OCI-LY1 (cell line): ENCODE data around the gene MOB1B.

Experiments
- H2AFZ ChIP-seq: fragments of 200-600 bp; sonication (generic), shearing (Covaris generic); 2 replicates; pipeline ENCODE4 v1.6.0; 2014; ENCODE audit warnings: antibody characterized with exemption, mild to moderate bottlenecking, low read length
- H3F3A ChIP-seq: fragments of 200-600 bp; sonication (generic), shearing (Covaris generic); 2 replicates; pipeline ENCODE4 v1.6.0; 2014; ENCODE audit warnings: mild to moderate bottlenecking, antibody characterized with exemption, low read length, moderate library complexity; ENCODE audit not compliant: insufficient read depth
- H3K27ac ChIP-seq: fragments of 200-600 bp; sonication (generic); 2 replicates; pipeline ENCODE4 v1.5.1; 2014; ENCODE audit warnings: low read length, mixed run types, mild to moderate bottlenecking, low read depth; ENCODE audit not compliant: poor library complexity, severe bottlenecking
- H3K27me3 ChIP-seq: fragments of 200-600 bp; sonication (generic); 2 replicates; pipeline ENCODE4 v1.6.0; 2014; ENCODE audit warnings: antibody characterized with exemption, mild to moderate bottlenecking, low read length, moderate library complexity; ENCODE audit not compliant: insufficient read depth
- H3K36me3 ChIP-seq: fragments of 200-600 bp; sonication (generic); 2 replicates; pipeline ENCODE4 v1.6.1; 2014; ENCODE audit warnings: mild to moderate bottlenecking, antibody characterized with exemption, low read length, moderate library complexity, mixed read lengths; ENCODE audit not compliant: insufficient read depth
- H3K4me1 ChIP-seq: fragments of 200-600 bp; sonication (generic); 2 replicates; pipeline ENCODE4 v1.5.1; 2014; ENCODE audit warnings: mild to moderate bottlenecking, low read length, moderate library complexity; ENCODE audit not compliant: insufficient read depth, severe bottlenecking
- H3K4me2 ChIP-seq: fragments of 200-600 bp; sonication (generic), shearing (Covaris generic); 2 replicates; pipeline ENCODE4 v1.6.1; 2014; ENCODE audit warnings: low read length
- H3K4me3 ChIP-seq: fragments of 200-600 bp; sonication (generic); 2 replicates; pipeline ENCODE4 v1.5.1; 2014; ENCODE audit warnings: low read length, low read depth, mild to moderate bottlenecking, mixed read lengths; ENCODE audit not compliant: poor library complexity, severe bottlenecking
- H3K79me2 ChIP-seq: fragments of 200-600 bp; shearing (Covaris generic); 2 replicates; pipeline ENCODE4 v1.6.1; 2016; ENCODE audit warnings: mixed run types, low read length, mixed read lengths; ENCODE audit not compliant: insufficient read depth
- H3K9ac ChIP-seq: fragments of 200-600 bp; sonication (generic), shearing (Covaris generic); 2 replicates; pipeline ENCODE4 v1.6.1; 2014; ENCODE audit warnings: mild to moderate bottlenecking, low read length, mixed read lengths
- H3K9me2 ChIP-seq: fragments of 200-600 bp; sonication (generic), shearing (Covaris generic); 2 replicates; pipeline ENCODE4 v1.6.1; 2014; ENCODE audit warnings: low read depth, mild to moderate bottlenecking, low read length, mixed read lengths
- H3K9me3 ChIP-seq: fragments of 200-600 bp; shearing (Covaris generic); 2 replicates; pipeline ENCODE4 v1.6.1; 2014; ENCODE audit warnings: low read length, mixed read lengths
- H4K20me1 ChIP-seq: fragments of 200-600 bp; sonication (generic), shearing (Covaris generic); 2 replicates; pipeline ENCODE4 v1.6.0; 2016; ENCODE audit warnings: mild to moderate bottlenecking, low read length; ENCODE audit not compliant: insufficient read depth
- CTCF ChIP-seq: fragments of 200-600 bp; sonication (generic), shearing (Covaris generic); IDR thresholded peaks from 2 replicates; pipeline ENCODE4 v1.5.1; 2017; ENCODE audit warnings: mild to moderate bottlenecking, antibody characterized with exemption, low read length, moderate library complexity, mixed read lengths
- EZH2 ChIP-seq: fragments of 200-600 bp; sonication (generic), shearing (Covaris generic); IDR thresholded peaks from 2 replicates; pipeline ENCODE4 v1.8.0; 2017; ENCODE audit warnings: borderline replicate concordance, mixed run types, mild to moderate bottlenecking, antibody characterized with exemption, low read length, moderate library complexity, mixed read lengths

MOB1B gene

GRCh38 chr4:70992391-70992881 lies 90.3 kb downstream of the MOB1B start:
- H3K27me3 ChIP-seq = no peaks in the 10 kb centered on the region
- H3K9me2 ChIP-seq = no peaks in the 10 kb centered on the region
- H3K4me3 ChIP-seq = peak overlapping the region; percentile 92
- H3K79me2 ChIP-seq = peaks cover 38% of the 10 kb centered on the region
- peaks cover 43% of the 10 kb centered on the region for H3K4me1 ChIP-seq
- peaks cover 32% of the 10 kb centered on the region for H3K36me3 ChIP-seq
- no peak for TF ChIP-seq EZH2
- no peak for TF ChIP-seq CTCF
- no peak overlapping the region for H2AFZ ChIP-seq
- H3K9ac ChIP-seq = peak overlapping the region; percentile 94
- peak overlapping the region; percentile 73 for H3K4me2 ChIP-seq
- H3F3A ChIP-seq = no peaks in the 10 kb centered on the region
- peak overlapping the region; percentile 82 for H3K27ac ChIP-seq
- H3K9me3 ChIP-seq = no peaks in the 10 kb centered on the region
- H4K20me1 ChIP-seq = no peaks in the 10 kb centered on the region

DNA sequence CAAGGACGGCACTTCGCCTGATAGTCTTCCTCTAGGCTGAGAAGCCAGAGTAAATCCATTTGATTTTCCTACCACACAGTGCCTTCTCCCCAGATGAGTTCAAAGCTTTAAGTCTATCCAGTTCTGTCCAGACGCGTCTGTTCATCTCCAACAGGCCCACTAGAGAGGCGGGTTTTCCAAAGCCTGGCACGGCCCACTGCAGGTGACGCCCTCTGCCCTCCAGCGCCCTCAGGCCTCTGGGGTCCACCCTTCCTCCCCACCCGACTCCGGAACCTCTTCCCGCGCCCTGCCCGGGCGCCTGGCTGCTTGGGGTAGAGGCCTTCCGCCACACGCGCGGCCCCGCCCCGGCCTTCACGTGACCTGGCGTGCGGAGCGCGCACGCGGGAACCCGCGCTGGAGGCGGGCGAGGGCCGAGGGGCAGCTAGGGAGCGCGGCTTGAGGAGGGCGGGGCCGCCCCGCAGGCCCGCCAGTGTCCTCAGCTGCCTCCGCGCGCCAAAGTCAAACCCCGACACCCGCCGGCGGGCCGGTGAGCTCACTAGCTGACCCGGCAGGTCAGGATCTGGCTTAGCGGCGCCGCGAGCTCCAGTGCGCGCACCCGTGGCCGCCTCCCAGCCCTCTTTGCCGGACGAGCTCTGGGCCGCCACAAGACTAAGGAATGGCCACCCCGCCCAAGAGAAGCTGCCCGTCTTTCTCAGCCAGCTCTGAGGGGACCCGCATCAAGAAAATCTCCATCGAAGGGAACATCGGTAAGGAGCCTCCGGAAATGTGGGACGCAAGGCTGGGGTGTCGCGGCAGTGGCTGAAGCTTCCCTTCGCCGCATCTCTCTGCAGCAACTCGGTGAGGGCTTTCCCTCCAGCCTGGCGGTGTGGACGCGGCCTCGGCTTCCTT lies 91.3 kb downstream of the MOB1B start, which contains the start of gene DCK:
TSS of gene DCK (plus strand) at position 469 of the 888 bp plus-strand sequence. CDS start at position 656, 187 bp downstream.
- Histone ChIP-seq H3K9me2 (no peaks in the 10 kb centered on the region), H3K4me3 (peak within 1 kb of the TSS; percentile 92), H2AFZ (no peak within 1 kb of the TSS), H3K36me3 (peaks cover 42% of the 10 kb centered on the region), H3F3A (no peaks in the 10 kb centered on the region), H3K9me3 (no peaks in the 10 kb centered on the region), H3K27ac (peak within 1 kb of the TSS; percentile 90), H3K9ac (peak within 1 kb of the TSS; percentile 94), H4K20me1 (no peaks in the 10 kb centered on the region), H3K4me1 (peaks cover 47% of the 10 kb centered on the region), H3K27me3 (no peaks in the 10 kb centered on the region), H3K79me2 (peaks cover 48% of the 10 kb centered on the region), H3K4me2 (peak within 1 kb of the TSS; percentile 73)
- TF ChIP-seq EZH2 = no peak
- no peak for TF ChIP-seq CTCF

GRCh38 chr4:70994069-70994366 lies 91.8 kb downstream of the MOB1B start:
- Histone ChIP-seq H3F3A (no peaks in the 10 kb centered on the region), H3K4me3 (peak overlapping the region; percentile 92), H4K20me1 (no peaks in the 10 kb centered on the region), H3K9ac (peak overlapping the region; percentile 94), H2AFZ (no peak overlapping the region), H3K36me3 (peaks cover 48% of the 10 kb centered on the region), H3K27me3 (no peaks in the 10 kb centered on the region), H3K4me1 (peaks cover 47% of the 10 kb centered on the region), H3K79me2 (peaks cover 54% of the 10 kb centered on the region), H3K27ac (peak overlapping the region; percentile 90), H3K9me2 (no peaks in the 10 kb centered on the region), H3K9me3 (no peaks in the 10 kb centered on the region), H3K4me2 (peak overlapping the region; percentile 73)
- TF ChIP-seq EZH2 (no peak), CTCF (no peak)
